HepG2 (cell line): ENCODE measurements around the gene HOXC12. TPM values are rescaled to one million over a fixed set of nuclear protein-coding genes. Genes with fewer than 3 reads are reported as not detected.

Experiments
- ATAC-seq: fragments of 200-7000 bp; cut with Tn5 transposase; 3 replicates; pipeline ENCODE4 v1.9.1; 2020; ENCODE audit warnings: mild to moderate bottlenecking, moderate library complexity
- BruUV-seq: library from RNA; stranded (reverse); fragments of 400-500 nt; replicated peaks from 2 replicates; lab custom pipeline; 2021; lab: Mats Ljungman, UMichigan
- CTCF ChIA-PET: fragments of 300-600 bp; formaldehyde crosslinking; extraction: SDS; loops from one replicate; lab custom pipeline; 2021; ENCODE audit warnings: low total read pairs, inconsistent platforms, low intra/inter-chr PET ratio; lab: Yijun Ruan, JAX
- POLR2A ChIA-PET: fragments of 350-600 bp; sonication (Branson Sonifier 250); formaldehyde crosslinking; loops from one replicate; lab custom pipeline; 2020; ENCODE audit warnings: antibody characterized with exemption, inconsistent platforms; lab: Yijun Ruan, JAX
- DNase-seq: peaks from one replicate; pipeline ENCODE4 v3.0.0-alpha.2; 2015; ENCODE audit warnings: low spot score
- FAIRE-seq: peaks from 3 replicates; lab custom pipeline; 2011; peaks lifted over from hg19 to GRCh38; lab: Jason Lieb, UNC
- H2AFZ ChIP-seq: one replicate; pipeline ENCODE4 v1.6.1; 2011; ENCODE audit warnings: low read length, inconsistent platforms
- H3K27ac ChIP-seq: fragments of 300-600 bp; 3 replicates; pipeline ENCODE4 v1.8.0; 2011; ENCODE audit warnings: mixed run types, mild to moderate bottlenecking, mixed read lengths, low read length, inconsistent platforms; ENCODE audit not compliant: insufficient read depth; ENCODE audit errors: extremely low read length
- H3K27me3 ChIP-seq, 2 experiments: fragments of 200-600 bp in 1 of 2; 2 replicates in 1 of 2; 3 replicates in 1 of 2; pipeline versions ENCODE4 v1.6.0 to v1.8.0; 2011; ENCODE audit warnings: low read length in 2 of 2, mild to moderate bottlenecking in 2 of 2, moderate library complexity in 2 of 2, inconsistent platforms in 1 of 2; ENCODE audit not compliant: insufficient read depth in 2 of 2, control insufficient read depth in 1 of 2
- H3K36me3 ChIP-seq, 2 experiments: fragments of 200-600 bp in 1 of 2; replicated peaks in 1 of 2; 2 replicates in 1 of 2; 3 replicates in 1 of 2; pipeline versions ENCODE4 v1.5.1 to v1.8.0; 2011; ENCODE audit warnings: low read length in 2 of 2, inconsistent platforms in 1 of 2; ENCODE audit not compliant: insufficient read depth in 2 of 2, control insufficient read depth in 1 of 2
- H3K4me1 ChIP-seq: 2 replicates; pipeline ENCODE4 v1.5.1; 2012; ENCODE audit warnings: low read length, inconsistent platforms; ENCODE audit not compliant: insufficient read depth
- H3K4me2 ChIP-seq: 2 replicates; pipeline ENCODE4 v1.6.0; 2011; ENCODE audit warnings: low read depth, low read length, inconsistent platforms
- H3K4me3 ChIP-seq, 3 experiments: fragments of 200-600 bp in 1 of 3; sonication (generic), shearing (Covaris generic) in 1 of 3; replicated peaks in 1 of 3; 2 replicates each; pipeline ENCODE4 v1.5.1; 2011 to 2016; ENCODE audit warnings: low read length in 3 of 3, inconsistent platforms in 2 of 3, low read depth in 2 of 3, mild to moderate bottlenecking in 2 of 3, control low read depth in 1 of 3, mixed read lengths in 1 of 3; ENCODE audit not compliant: insufficient read depth in 1 of 3
- H3K79me2 ChIP-seq: one replicate; pipeline ENCODE4 v1.6.1; 2011; ENCODE audit warnings: low read length, inconsistent platforms; ENCODE audit not compliant: insufficient read depth
- H3K9ac ChIP-seq: 2 replicates; pipeline ENCODE4 v1.6.0; 2011; ENCODE audit warnings: mild to moderate bottlenecking, low read depth, low read length, inconsistent platforms; ENCODE audit not compliant: insufficient read depth
- H3K9me3 ChIP-seq: 2 replicates; pipeline ENCODE4 v1.5.1; 2012; ENCODE audit warnings: mild to moderate bottlenecking, low read length
- H4K20me1 ChIP-seq: 2 replicates; pipeline ENCODE4 v1.6.0; 2011; ENCODE audit warnings: inconsistent platforms, mild to moderate bottlenecking, low read length, moderate library complexity; ENCODE audit not compliant: insufficient read depth
- CBX2 ChIP-seq, 2 experiments: fragments of 200-600 bp in 1 of 2; sonication (generic); formaldehyde crosslinking in 1 of 2; IDR thresholded peaks; 2 replicates each; pipeline versions ENCODE4 v1.7.0 to v1.8.1; 2018 to 2022; ENCODE audit warnings: low read depth in 2 of 2, low read length in 1 of 2, mild to moderate bottlenecking in 1 of 2, missing genetic modification reagents in 1 of 2
- HCFC1 ChIP-seq: fragments of 150-350 bp; IDR thresholded peaks from 2 replicates; pipeline ENCODE4 v1.6.1; 2014; ENCODE audit warnings: low read depth, low read length
- PAWR ChIP-seq: sonication (generic); formaldehyde crosslinking; IDR thresholded peaks from 2 replicates; pipeline ENCODE4 v1.4.0; 2020; ENCODE audit warnings: missing genetic modification reagents, mild to moderate bottlenecking, borderline replicate concordance
- ZNF292 ChIP-seq: sonication (generic); formaldehyde crosslinking; IDR thresholded peaks from 2 replicates; pipeline ENCODE4 v1.8.1; 2022; ENCODE audit warnings: mild to moderate bottlenecking, low read depth, missing genetic modification reagents, borderline replicate concordance
- ZNF672 ChIP-seq: sonication (generic); formaldehyde crosslinking; IDR thresholded peaks from 2 replicates; pipeline ENCODE4 v1.8.1; 2022; ENCODE audit warnings: missing genetic modification reagents
- ZNF7 ChIP-seq: IDR thresholded peaks from 2 replicates; pipeline ENCODE4 v1.6.1; 2016; ENCODE audit warnings: missing biosample characterization, missing genetic modification reagents
- WGBS: methylation state at CpG from one replicate; pipeline ENCODE4 v1.1.6; 2017; ENCODE audit warnings: low lambda C conversion rate; 5-methylcytosine and 5-hydroxymethylcytosine counted together
- in situ Hi-C: cut with HindIII; loops from 2 replicates; pipeline ENCODE4 v1.10.0; 2017; ENCODE audit warnings: low pct_unique_long_range_greater_than_20kb; ENCODE audit not compliant: extremely low pct_ligation_motif_present
- intact Hi-C: fragments of 100-400 bp; cut with micrococcal nuclease; formaldehyde crosslinking; loops from one replicate; pipeline ENCODE4 v1.10.0; 2022; ENCODE audit not compliant: unreplicated experiment
- polyA plus RNA-seq, 8 experiments: library from polyadenylated mRNA; depleted of rRNA in 3 of 8; stranded (reverse) in 7 of 8; unstranded in 1 of 8; fragments of >200 nt; fragmentation: Illumina TruSeq in 4 of 8; extraction: Trizol in 4 of 8; gene quantifications; 2 replicates each; pipeline versions ENCODE4 v1.2.1 to v1.2.3, GENCODE V29; 2011 to 2016; ENCODE audit warnings: low read depth in 4 of 8, missing spikeins in 1 of 8, mixed read lengths in 1 of 8; ENCODE audit not compliant: insufficient read depth in 1 of 8
- total RNA-seq, 5 experiments: library from RNA; depleted of rRNA; stranded (reverse); fragments of >200 nt; fragmentation: Illumina TruSeq; extraction: Trizol; gene quantifications; 2 replicates each; pipeline ENCODE4 v1.2.3, GENCODE V29; 2016; ENCODE audit warnings: low read depth in 1 of 5
- TF ChIP-seq, protein P1 (sequence below): sonication (generic); formaldehyde crosslinking; IDR thresholded peaks from 2 replicates; pipeline ENCODE4 v1.9.0; 2021; ENCODE audit warnings: mild to moderate bottlenecking, missing genetic modification reagents

Gene HOXC12
- total and polyA plus RNA-seq, 2 of the 13 experiments (the other 11 are each of a cell fraction or from before 2014, with no cell fraction given) = not detected

DNA sequence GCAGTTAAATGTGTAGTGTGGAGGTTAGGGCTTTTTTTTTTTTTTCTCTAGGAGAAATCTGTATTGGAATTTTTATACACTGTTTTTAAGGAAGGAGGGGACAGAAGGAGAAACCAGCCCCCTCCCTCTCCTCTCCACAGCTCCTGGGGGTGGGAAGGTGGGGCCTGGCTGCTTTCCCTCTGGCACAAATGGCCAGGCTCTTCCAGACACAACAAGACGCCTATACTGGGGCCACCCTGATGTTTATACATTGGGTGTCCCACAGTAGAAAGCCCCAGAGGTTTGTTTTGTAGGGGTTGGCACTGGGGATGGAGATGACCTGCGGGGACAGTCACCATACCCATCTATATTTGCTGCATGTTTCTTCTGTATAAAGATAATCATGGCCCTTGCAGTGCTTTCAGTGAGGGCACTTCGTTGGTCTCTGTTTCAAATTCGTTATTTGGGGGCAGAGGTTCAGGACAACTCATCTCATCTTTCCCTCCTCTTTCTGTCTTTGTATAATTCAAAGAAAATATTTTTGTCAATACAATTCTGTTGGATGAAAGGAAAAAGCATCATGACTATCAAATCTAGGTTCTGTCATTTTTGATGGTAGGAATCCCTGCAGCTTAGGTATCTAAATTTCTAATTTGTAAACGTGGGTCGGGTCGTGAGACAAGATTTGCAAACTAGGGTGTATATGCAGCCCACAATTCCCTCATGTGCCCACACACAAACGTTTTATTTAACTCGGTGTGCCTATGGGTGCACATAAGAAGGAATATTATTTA is 22.3 kb downstream of the HOXC12 start:
- Histone ChIP-seq H3K27me3 (peaks cover 6 to 89% of the 10 kb centered on the region in 2 experiments), H3K9me3 (no peaks in the 10 kb centered on the region), H3K4me1 (peaks cover 44% of the 10 kb centered on the region), H3K4me2 (no peak overlapping the region), H3K27ac (no peak overlapping the region), H4K20me1 (no peaks in the 10 kb centered on the region), H2AFZ (no peak overlapping the region), H3K36me3 (no peaks in the 10 kb centered on the region), H3K9ac (no peak overlapping the region), H3K4me3 (no peak overlapping the region), H3K79me2 (no peaks in the 10 kb centered on the region)
- FAIRE-seq (no peak), ATAC-seq (no peak), DNase-seq (no peak)
- WGBS = 52% methylated on average over 9 of the region's 9 CpGs
- CTCF ChIA-PET = no interaction called here
- intact Hi-C loops (no loop called here), in situ Hi-C loops (no loop called here)
- no TSS peak for BruUV-seq
- POLR2A ChIA-PET = no interaction called here
- TF ChIP-seq ZNF7 (CRISPR knock-in tag) (no peak), CBX2 (IDR thresholded peaks at IDR 0.05; ENCODE audit: low read depth, low read length) (0 out of 2 replicates have a peak, but pooled peaks have one; percentile 22), CBX2 (CRISPR knock-in tag; IDR thresholded peaks at IDR 0.05; ENCODE audit: low read depth) (no peak), PAWR (no peak)

DNA sequence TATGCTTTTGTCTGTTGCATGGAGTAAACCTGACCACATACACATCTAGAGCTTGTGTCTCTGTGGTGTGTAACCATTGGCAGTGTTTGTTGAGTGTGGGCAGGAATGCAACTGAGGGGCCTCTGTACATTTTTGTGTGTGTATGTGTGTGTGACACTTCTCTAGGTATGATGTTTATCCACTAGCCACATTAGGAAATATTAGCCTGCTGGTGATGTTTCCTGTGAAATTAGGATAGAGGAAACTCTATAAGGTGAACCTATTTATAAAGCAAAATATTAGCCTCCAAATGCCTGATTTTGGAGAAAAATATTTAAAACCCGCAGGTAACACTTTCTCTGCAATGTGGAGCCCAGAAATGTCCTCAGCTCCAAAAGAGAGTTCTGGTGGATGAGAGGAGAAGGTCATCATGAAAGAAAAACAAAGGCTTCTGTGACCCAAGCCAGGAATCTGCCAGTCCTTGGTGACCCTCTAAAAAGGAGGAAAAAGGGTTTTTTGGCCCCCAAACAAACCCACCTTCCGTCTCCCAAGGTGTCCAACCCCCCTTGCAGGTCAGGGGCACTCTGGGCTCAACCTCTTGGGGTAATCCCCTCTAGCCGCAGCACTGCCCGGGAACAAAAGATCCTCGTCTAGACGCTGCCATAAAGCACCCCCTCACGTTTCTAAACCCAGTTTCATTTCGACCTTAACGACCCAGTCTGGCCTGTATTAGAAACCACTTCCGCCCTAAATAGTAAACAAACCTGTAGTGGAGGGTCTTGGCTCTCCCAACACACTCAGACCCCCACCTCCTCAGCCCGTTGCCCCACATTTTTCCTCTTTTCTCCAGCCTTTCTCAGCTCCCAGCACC is 23.1 kb downstream of the HOXC12 start:
- 2% methylated on average over 7 of the region's 11 CpGs for WGBS
- DNase-seq (no peak), FAIRE-seq (no peak), ATAC-seq (peak; percentile 21; the same call in 2 of the 3 replicates)
- Histone ChIP-seq H3K79me2 (no peaks in the 10 kb centered on the region), H3K9ac (peak overlapping the region; percentile 22; the same call in 1 of the 2 replicates), H3K4me2 (peak overlapping the region; percentile 92), H2AFZ (peak overlapping the region; percentile 72), H3K27ac (no peak overlapping the region), H3K4me1 (peaks cover 44% of the 10 kb centered on the region), H3K9me3 (no peaks in the 10 kb centered on the region), H3K27me3 (peaks cover 8 to 89% of the 10 kb centered on the region in 2 experiments), H3K4me3 (peak overlapping the region; percentile 47 to 68 (median 47)), H4K20me1 (no peaks in the 10 kb centered on the region), H3K36me3 (no peaks in the 10 kb centered on the region)
- in situ Hi-C loops = no loop called here
- CTCF ChIA-PET = no interaction called here
- POLR2A ChIA-PET = interaction anchor here (1.2 to 1.5 kb wide), 2 partner anchors 11 to 179 kb away, joined by 3 to 5 read pairs; no protein-coding TSS in a partner anchor
- no TSS peak for BruUV-seq
- intact Hi-C loops = no loop called here
- TF ChIP-seq CBX2 (IDR thresholded peaks at IDR 0.05; ENCODE audit: low read depth, low read length) (0 out of 2 replicates have a peak, but pooled peaks have one; percentile 46), CBX2 (CRISPR knock-in tag; IDR thresholded peaks at IDR 0.05; ENCODE audit: low read depth) (no peak), HCFC1 (no peak), ZNF292 (CRISPR knock-in tag) (no peak), ZNF672 (no peak)
- TF ChIP-seq, protein P1, sequence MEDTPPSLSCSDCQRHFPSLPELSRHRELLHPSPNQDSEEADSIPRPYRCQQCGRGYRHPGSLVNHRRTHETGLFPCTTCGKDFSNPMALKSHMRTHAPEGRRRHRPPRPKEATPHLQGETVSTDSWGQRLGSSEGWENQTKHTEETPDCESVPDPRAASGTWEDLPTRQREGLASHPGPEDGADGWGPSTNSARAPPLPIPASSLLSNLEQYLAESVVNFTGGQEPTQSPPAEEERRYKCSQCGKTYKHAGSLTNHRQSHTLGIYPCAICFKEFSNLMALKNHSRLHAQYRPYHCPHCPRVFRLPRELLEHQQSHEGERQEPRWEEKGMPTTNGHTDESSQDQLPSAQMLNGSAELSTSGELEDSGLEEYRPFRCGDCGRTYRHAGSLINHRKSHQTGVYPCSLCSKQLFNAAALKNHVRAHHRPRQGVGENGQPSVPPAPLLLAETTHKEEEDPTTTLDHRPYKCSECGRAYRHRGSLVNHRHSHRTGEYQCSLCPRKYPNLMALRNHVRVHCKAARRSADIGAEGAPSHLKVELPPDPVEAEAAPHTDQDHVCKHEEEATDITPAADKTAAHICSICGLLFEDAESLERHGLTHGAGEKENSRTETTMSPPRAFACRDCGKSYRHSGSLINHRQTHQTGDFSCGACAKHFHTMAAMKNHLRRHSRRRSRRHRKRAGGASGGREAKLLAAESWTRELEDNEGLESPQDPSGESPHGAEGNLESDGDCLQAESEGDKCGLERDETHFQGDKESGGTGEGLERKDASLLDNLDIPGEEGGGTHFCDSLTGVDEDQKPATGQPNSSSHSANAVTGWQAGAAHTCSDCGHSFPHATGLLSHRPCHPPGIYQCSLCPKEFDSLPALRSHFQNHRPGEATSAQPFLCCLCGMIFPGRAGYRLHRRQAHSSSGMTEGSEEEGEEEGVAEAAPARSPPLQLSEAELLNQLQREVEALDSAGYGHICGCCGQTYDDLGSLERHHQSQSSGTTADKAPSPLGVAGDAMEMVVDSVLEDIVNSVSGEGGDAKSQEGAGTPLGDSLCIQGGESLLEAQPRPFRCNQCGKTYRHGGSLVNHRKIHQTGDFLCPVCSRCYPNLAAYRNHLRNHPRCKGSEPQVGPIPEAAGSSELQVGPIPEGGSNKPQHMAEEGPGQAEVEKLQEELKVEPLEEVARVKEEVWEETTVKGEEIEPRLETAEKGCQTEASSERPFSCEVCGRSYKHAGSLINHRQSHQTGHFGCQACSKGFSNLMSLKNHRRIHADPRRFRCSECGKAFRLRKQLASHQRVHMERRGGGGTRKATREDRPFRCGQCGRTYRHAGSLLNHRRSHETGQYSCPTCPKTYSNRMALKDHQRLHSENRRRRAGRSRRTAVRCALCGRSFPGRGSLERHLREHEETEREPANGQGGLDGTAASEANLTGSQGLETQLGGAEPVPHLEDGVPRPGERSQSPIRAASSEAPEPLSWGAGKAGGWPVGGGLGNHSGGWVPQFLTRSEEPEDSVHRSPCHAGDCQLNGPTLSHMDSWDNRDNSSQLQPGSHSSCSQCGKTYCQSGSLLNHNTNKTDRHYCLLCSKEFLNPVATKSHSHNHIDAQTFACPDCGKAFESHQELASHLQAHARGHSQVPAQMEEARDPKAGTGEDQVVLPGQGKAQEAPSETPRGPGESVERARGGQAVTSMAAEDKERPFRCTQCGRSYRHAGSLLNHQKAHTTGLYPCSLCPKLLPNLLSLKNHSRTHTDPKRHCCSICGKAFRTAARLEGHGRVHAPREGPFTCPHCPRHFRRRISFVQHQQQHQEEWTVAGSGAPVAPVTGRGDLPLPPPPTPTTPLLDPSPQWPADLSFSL (CRISPR knock-in tag) = peak; percentile 28; the same call in 1 of the 2 replicates
